Measurements from ENCODE around the gene ZNF652. TPM values are rescaled to one million over a fixed set of nuclear protein-coding genes. Genes with fewer than 3 reads are reported as not detected.

Gene ZNF652
- total RNA-seq, 2 donors from 2014 or later: 42.6 to 60.0 TPM

DNA sequence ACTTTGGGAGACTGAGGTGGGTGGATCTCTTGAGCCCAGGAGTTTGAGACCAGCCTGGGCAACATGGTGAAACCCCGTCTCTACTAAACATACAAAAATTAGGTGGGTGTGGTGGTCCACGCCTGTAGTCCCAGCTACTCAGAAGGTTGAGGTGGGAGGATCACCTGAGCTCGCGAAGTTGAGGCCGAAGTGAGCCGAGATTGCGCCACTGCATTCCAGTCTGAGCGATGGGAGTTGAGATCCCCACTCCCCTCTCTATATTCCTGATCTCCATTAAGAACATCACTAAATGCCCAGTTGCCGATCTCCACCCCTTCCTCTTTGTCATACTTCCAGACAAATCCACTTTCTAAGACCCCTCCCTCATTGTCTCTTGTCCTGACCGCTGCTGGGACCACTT lies 24.3 kb upstream of the ZNF652 start:
- no peak overlapping the region for H3K4me3 ChIP-seq (ENCODE audit: low read length)
- H3K9ac ChIP-seq (ENCODE audit: extremely low read depth, low read length, poor library complexity, severe bottlenecking): no peak overlapping the region
- no peak overlapping the region for H3K27ac ChIP-seq (ENCODE audit: low read depth, low read length)
- no peak overlapping the region for H3K4me3 Mint-ChIP-seq
- H3K9me3 ChIP-seq (ENCODE audit: control insufficient read depth, low read length): no peaks in the 10 kb centered on the region
- H3K36me3 ChIP-seq (ENCODE audit: control insufficient read depth, insufficient read depth, low read length): no peaks in the 10 kb centered on the region
- H3K36me3 Mint-ChIP-seq (ENCODE audit: low read depth): no peaks in the 10 kb centered on the region
- no peak overlapping the region for H3K27ac Mint-ChIP-seq
- peaks cover 6% of the 10 kb centered on the region for H3K27me3 Mint-ChIP-seq (ENCODE audit: insufficient read depth)
- H3K4me1 Mint-ChIP-seq: peaks cover 28% of the 10 kb centered on the region
- TF ChIP-seq, protein P1, sequence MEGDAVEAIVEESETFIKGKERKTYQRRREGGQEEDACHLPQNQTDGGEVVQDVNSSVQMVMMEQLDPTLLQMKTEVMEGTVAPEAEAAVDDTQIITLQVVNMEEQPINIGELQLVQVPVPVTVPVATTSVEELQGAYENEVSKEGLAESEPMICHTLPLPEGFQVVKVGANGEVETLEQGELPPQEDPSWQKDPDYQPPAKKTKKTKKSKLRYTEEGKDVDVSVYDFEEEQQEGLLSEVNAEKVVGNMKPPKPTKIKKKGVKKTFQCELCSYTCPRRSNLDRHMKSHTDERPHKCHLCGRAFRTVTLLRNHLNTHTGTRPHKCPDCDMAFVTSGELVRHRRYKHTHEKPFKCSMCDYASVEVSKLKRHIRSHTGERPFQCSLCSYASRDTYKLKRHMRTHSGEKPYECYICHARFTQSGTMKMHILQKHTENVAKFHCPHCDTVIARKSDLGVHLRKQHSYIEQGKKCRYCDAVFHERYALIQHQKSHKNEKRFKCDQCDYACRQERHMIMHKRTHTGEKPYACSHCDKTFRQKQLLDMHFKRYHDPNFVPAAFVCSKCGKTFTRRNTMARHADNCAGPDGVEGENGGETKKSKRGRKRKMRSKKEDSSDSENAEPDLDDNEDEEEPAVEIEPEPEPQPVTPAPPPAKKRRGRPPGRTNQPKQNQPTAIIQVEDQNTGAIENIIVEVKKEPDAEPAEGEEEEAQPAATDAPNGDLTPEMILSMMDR (conservative IDR thresholded peaks at IDR 0.05): no peak
- 92 to 96% methylated on average over 9 to 10 of the region's 10 CpGs for WGBS, 2 experiments (ENCODE audit: insufficient coverage in 1 of 2, insufficient read length in 1 of 2)
- H3K9me3 Mint-ChIP-seq: no peaks in the 10 kb centered on the region
- no peaks in the 10 kb centered on the region for H3K27me3 ChIP-seq (ENCODE audit: control insufficient read depth, insufficient read depth, low read length, poor library complexity, severe bottlenecking)
- DNase-seq: no peak
- peaks cover 5% of the 10 kb centered on the region for H3K4me1 ChIP-seq (ENCODE audit: control insufficient read depth, insufficient read depth, low read length)

DNA sequence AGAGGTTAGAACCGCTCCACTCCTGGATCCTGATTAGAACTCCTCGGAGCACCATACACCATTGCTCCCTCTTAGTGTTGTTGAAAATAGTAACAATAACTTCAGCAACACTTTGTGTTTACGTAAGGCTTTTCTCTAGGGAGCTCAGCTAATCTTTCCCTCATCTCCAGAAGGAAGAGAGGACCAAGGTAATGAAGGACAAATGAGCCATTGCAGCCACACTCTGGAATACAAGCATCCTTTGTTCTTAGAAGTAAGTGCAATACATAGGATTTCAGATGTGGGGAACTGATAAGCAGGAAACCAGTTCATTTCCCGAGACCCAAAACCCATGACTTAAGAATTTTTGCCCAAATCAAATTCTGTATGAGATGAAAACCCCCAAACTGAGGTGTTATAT lies 22.9 kb upstream of the ZNF652 start:
- no peak overlapping the region for H3K4me3 Mint-ChIP-seq
- Histone ChIP-seq H3K9me3 (ENCODE audit: control insufficient read depth, low read length) (no peaks in the 10 kb centered on the region), H3K27ac (ENCODE audit: low read depth, low read length) (no peak overlapping the region), H3K36me3 (ENCODE audit: control insufficient read depth, insufficient read depth, low read length) (no peaks in the 10 kb centered on the region), H3K4me3 (ENCODE audit: low read length) (no peak overlapping the region), H3K9ac (ENCODE audit: extremely low read depth, low read length, poor library complexity, severe bottlenecking) (no peak overlapping the region), H3K27me3 (ENCODE audit: control insufficient read depth, insufficient read depth, low read length, poor library complexity, severe bottlenecking) (no peaks in the 10 kb centered on the region), H3K4me1 (ENCODE audit: control insufficient read depth, insufficient read depth, low read length) (peaks cover 5% of the 10 kb centered on the region)
- H3K27me3 Mint-ChIP-seq (ENCODE audit: insufficient read depth): peaks cover 6% of the 10 kb centered on the region
- H3K27ac Mint-ChIP-seq: no peak overlapping the region
- no peak for DNase-seq
- H3K9me3 Mint-ChIP-seq: no peaks in the 10 kb centered on the region
- TF ChIP-seq, protein P1 (conservative IDR thresholded peaks at IDR 0.05): no peak
- 62 to 80% methylated on average over 1 to 2 of the region's 4 CpGs for WGBS, 2 experiments (ENCODE audit: insufficient coverage in 1 of 2, insufficient read length in 1 of 2)
- peaks cover 31% of the 10 kb centered on the region for H3K4me1 Mint-ChIP-seq
- no peaks in the 10 kb centered on the region for H3K36me3 Mint-ChIP-seq (ENCODE audit: low read depth)

DNA sequence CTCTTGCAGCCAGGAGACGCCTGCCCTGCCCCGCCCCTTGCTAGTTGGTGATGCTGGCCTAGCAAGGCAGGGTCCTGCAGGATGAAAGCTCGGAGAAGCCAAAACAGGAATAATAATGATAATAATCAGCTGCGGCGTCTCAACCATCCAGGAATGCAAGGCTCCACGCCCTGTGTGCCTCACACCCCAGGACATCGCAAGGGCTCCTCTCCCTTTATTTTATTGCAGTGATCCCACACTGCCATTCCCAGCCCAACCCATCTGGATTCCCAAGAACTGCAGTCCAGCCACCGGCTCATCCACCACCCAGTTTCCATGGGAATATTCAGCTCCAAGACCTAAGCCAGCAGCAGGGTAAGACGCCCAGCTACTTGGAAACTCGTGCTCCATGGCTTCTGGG lies 21.0 kb upstream of the ZNF652 start:
- Mint-ChIP-seq H3K27me3 (ENCODE audit: insufficient read depth) (peaks cover 15% of the 10 kb centered on the region), H3K27ac (no peak overlapping the region), H3K4me3 (no peak overlapping the region), H3K4me1 (peaks cover 30% of the 10 kb centered on the region), H3K9me3 (no peaks in the 10 kb centered on the region), H3K36me3 (ENCODE audit: low read depth) (no peaks in the 10 kb centered on the region)
- WGBS, 2 experiments (ENCODE audit: insufficient coverage in 1 of 2, insufficient read length in 1 of 2): 90% methylated on average over 8 to 10 of the region's 10 CpGs
- H3K36me3 ChIP-seq (ENCODE audit: control insufficient read depth, insufficient read depth, low read length): no peaks in the 10 kb centered on the region
- TF ChIP-seq, protein P1 (conservative IDR thresholded peaks at IDR 0.05): no peak
- DNase-seq: no peak
- no peak overlapping the region for H3K9ac ChIP-seq (ENCODE audit: extremely low read depth, low read length, poor library complexity, severe bottlenecking)
- H3K27ac ChIP-seq (ENCODE audit: low read depth, low read length): no peak overlapping the region
- H3K4me1 ChIP-seq (ENCODE audit: control insufficient read depth, insufficient read depth, low read length): peaks cover 5% of the 10 kb centered on the region
- H3K9me3 ChIP-seq (ENCODE audit: control insufficient read depth, low read length): no peaks in the 10 kb centered on the region
- no peak overlapping the region for H3K4me3 ChIP-seq (ENCODE audit: low read length)
- H3K27me3 ChIP-seq (ENCODE audit: control insufficient read depth, insufficient read depth, low read length, poor library complexity, severe bottlenecking): no peaks in the 10 kb centered on the region
